B cell (primary cell): ENCODE measurements around the gene MBD3L2.

Experiments used
- EZH2 ChIP-seq: IDR thresholded peaks from 2 replicates; pipeline ENCODE4 v1.6.1; 2012; ENCODE audit warnings: borderline replicate concordance, low read depth, mild to moderate bottlenecking, moderate library complexity, low read length; ENCODE audit not compliant: insufficient read depth, poor library complexity, severe bottlenecking
- TF ChIP-seq, protein P1 (sequence below): fragments of 200-600 bp; IDR thresholded peaks from one replicate; pipeline ENCODE4 v1.8.0; 2022; ENCODE audit warnings: antibody characterized with exemption, mild to moderate bottlenecking

DNA sequence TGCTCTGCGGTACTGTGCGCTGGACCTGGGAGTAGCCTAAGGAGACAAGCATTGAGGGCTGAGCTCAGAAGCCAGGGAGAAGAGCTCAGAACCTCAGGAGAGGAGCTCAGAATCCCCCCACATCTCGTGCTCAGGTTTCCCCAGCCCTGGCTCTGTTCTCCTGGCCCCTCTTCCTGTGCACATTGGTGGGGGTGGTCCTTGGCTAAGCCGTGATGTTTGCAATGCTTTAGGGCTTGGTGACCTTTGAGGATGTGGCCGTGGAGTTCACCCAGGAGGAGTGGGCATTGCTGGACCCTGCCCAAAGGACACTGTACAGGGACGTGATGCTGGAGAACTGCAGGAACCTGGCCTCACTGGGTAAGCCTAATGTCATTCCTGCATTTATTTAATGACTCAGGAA lies 27.0 kb downstream of the MBD3L2 start:
- TF ChIP-seq, protein P1, sequence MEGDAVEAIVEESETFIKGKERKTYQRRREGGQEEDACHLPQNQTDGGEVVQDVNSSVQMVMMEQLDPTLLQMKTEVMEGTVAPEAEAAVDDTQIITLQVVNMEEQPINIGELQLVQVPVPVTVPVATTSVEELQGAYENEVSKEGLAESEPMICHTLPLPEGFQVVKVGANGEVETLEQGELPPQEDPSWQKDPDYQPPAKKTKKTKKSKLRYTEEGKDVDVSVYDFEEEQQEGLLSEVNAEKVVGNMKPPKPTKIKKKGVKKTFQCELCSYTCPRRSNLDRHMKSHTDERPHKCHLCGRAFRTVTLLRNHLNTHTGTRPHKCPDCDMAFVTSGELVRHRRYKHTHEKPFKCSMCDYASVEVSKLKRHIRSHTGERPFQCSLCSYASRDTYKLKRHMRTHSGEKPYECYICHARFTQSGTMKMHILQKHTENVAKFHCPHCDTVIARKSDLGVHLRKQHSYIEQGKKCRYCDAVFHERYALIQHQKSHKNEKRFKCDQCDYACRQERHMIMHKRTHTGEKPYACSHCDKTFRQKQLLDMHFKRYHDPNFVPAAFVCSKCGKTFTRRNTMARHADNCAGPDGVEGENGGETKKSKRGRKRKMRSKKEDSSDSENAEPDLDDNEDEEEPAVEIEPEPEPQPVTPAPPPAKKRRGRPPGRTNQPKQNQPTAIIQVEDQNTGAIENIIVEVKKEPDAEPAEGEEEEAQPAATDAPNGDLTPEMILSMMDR, result no peak
- TF ChIP-seq EZH2, result no peak
